GM12878 (cell line): ENCODE results near the gene RHOG. TPM values are rescaled to one million over a fixed set of nuclear protein-coding genes. Genes with fewer than 3 reads are reported as not detected.

Experiments
- ATAC-seq: fragments of 200-7000 bp; cut with Tn5 transposase; 3 replicates; pipeline ENCODE4 v1.9.1; 2020; ENCODE audit warnings: mild to moderate bottlenecking, moderate library complexity
- BruUV-seq: library from RNA; stranded (reverse); fragments of 400-500 nt; replicated peaks from 2 replicates; lab custom pipeline; 2021; lab: Mats Ljungman, UMichigan
- CTCF ChIA-PET: fragments of 300-600 bp; sonication (Branson Sonifier 250); formaldehyde crosslinking; extraction: SDS; loops from one replicate; lab custom pipeline; 2021; ENCODE audit warnings: inconsistent platforms; lab: Yijun Ruan, JAX
- POLR2A ChIA-PET: fragments of 350-600 bp; formaldehyde crosslinking; extraction: SDS; loops from one replicate; lab custom pipeline; 2021; ENCODE audit warnings: inconsistent platforms; lab: Charles Lee
- RAD21 ChIA-PET: fragments of 300-600 bp; sonication (Branson Sonifier 250); formaldehyde crosslinking; loops from one replicate; lab custom pipeline; 2023; ENCODE audit warnings: antibody characterized with exemption; ENCODE audit not compliant: unreplicated experiment; lab: Charles Lee
- SMC1A ChIA-PET: fragments of 300-600 bp; sonication (Branson Sonifier 250); formaldehyde crosslinking; loops from one replicate; lab custom pipeline; 2023; ENCODE audit not compliant: unreplicated experiment, uncharacterized antibody; lab: Charles Lee
- DNase-seq: peaks from one replicate; pipeline ENCODE4 v3.0.0-alpha.2; 2011; ENCODE audit warnings: low read depth, low spot score
- FAIRE-seq: peaks from 3 replicates; lab custom pipeline; 2011; peaks lifted over from hg19 to GRCh38; lab: Jason Lieb, UNC
- H2AFZ ChIP-seq: 2 replicates; pipeline ENCODE4 v1.6.0; 2011; ENCODE audit warnings: low read depth, low read length, control low read depth; ENCODE audit not compliant: control insufficient read depth
- H3K27ac ChIP-seq: 2 replicates; pipeline ENCODE4 v1.5.1; 2011; ENCODE audit warnings: control low read depth; ENCODE audit not compliant: control insufficient read depth, insufficient read depth
- H3K27me3 ChIP-seq, 2 experiments: replicated peaks in 1 of 2; 2 replicates each; pipeline versions ENCODE4 v1.6.0 to v1.6.1; 2011; ENCODE audit warnings: low read length in 1 of 2; ENCODE audit not compliant: control insufficient read depth in 2 of 2, insufficient read depth in 2 of 2
- H3K36me3 ChIP-seq, 2 experiments: 2 replicates each; pipeline ENCODE4 v1.5.1; 2011; ENCODE audit warnings: low read length in 1 of 2; ENCODE audit not compliant: control insufficient read depth in 2 of 2, insufficient read depth in 2 of 2
- H3K4me1 ChIP-seq: 2 replicates; pipeline ENCODE4 v1.6.1; 2011; ENCODE audit warnings: mild to moderate bottlenecking, low read length, moderate library complexity, mixed read lengths; ENCODE audit not compliant: control insufficient read depth, insufficient read depth
- H3K4me2 ChIP-seq: 2 replicates; pipeline ENCODE4 v1.6.0; 2011; ENCODE audit warnings: control low read depth; ENCODE audit not compliant: control insufficient read depth, insufficient read depth
- H3K4me3 ChIP-seq: fragments of 200-600 bp; sonication (generic); 2 replicates; pipeline ENCODE4 v1.5.1; 2016
- H3K79me2 ChIP-seq: 2 replicates; pipeline ENCODE4 v1.6.0; 2011; ENCODE audit warnings: low read length; ENCODE audit not compliant: control insufficient read depth, insufficient read depth
- H3K9ac ChIP-seq: 2 replicates; pipeline ENCODE4 v1.8.0; 2011; ENCODE audit warnings: low read length, control low read depth, mixed read lengths; ENCODE audit not compliant: control insufficient read depth, insufficient read depth
- H3K9me3 ChIP-seq: replicated peaks from 3 replicates; pipeline ENCODE4 v1.5.1; 2011; ENCODE audit warnings: mild to moderate bottlenecking, low read length; ENCODE audit not compliant: control insufficient read depth, insufficient read depth
- H4K20me1 ChIP-seq: 2 replicates; pipeline ENCODE4 v1.6.0; 2011; ENCODE audit not compliant: control insufficient read depth, insufficient read depth
- BACH1 ChIP-seq: fragments of 450-650 bp; IDR thresholded peaks from 2 replicates; pipeline ENCODE4 v1.6.1; 2017; ENCODE audit warnings: mild to moderate bottlenecking, borderline replicate concordance
- BRCA1 ChIP-seq: IDR thresholded peaks from 2 replicates; pipeline ENCODE4 v1.6.1; 2011; ENCODE audit warnings: low read depth, low read length, improper control_type of control experiment
- CREB1 ChIP-seq: IDR thresholded peaks from 2 replicates; pipeline ENCODE4 v1.6.1; 2012; ENCODE audit warnings: low read depth, mild to moderate bottlenecking, inconsistent platforms
- CREM ChIP-seq: IDR thresholded peaks from 2 replicates; pipeline ENCODE4 v1.6.1; 2014; ENCODE audit warnings: antibody characterized with exemption, low read depth
- IKZF1 ChIP-seq: fragments of 450-650 bp; conservative IDR thresholded peaks from 2 replicates; pipeline ENCODE4 v1.6.1; 2017; ENCODE audit warnings: antibody characterized with exemption, mild to moderate bottlenecking
- JUND ChIP-seq: IDR thresholded peaks from 2 replicates; pipeline ENCODE4 v1.6.1; 2012; ENCODE audit warnings: low read depth, mild to moderate bottlenecking, low read length, improper control_type of control experiment, moderate library complexity
- KAT2A ChIP-seq: conservative IDR thresholded peaks from 2 replicates; pipeline ENCODE4 v1.6.1; 2011; ENCODE audit warnings: low read depth, low read length; ENCODE audit not compliant: control insufficient read depth
- KDM1A ChIP-seq: fragments of 200-600 bp; sonication (generic); IDR thresholded peaks from 2 replicates; pipeline ENCODE4 v1.6.1; 2016; ENCODE audit warnings: borderline replicate concordance
- MTA3 ChIP-seq: IDR thresholded peaks from 2 replicates; pipeline ENCODE4 v1.6.1; 2012; ENCODE audit warnings: low read length, inconsistent platforms, borderline replicate concordance
- POLR2AphosphoS5 ChIP-seq: IDR thresholded peaks from 2 replicates; pipeline ENCODE4 v1.6.1; 2011; ENCODE audit warnings: mild to moderate bottlenecking, low read length, inconsistent platforms
- POU2F2 ChIP-seq: IDR thresholded peaks from 3 replicates; pipeline ENCODE4 v1.6.1; 2011; ENCODE audit warnings: low read depth, mild to moderate bottlenecking, low read length, borderline replicate concordance
- SIX5 ChIP-seq: IDR thresholded peaks from 2 replicates; pipeline ENCODE4 v1.6.1; 2011; ENCODE audit warnings: mild to moderate bottlenecking, low read depth, low read length, moderate library complexity; ENCODE audit not compliant: severe bottlenecking
- SRF ChIP-seq, 2 experiments: IDR thresholded peaks; 2 replicates each; pipeline ENCODE4 v1.6.1; 2011; ENCODE audit warnings: low read depth in 2 of 2, low read length in 2 of 2, mild to moderate bottlenecking in 1 of 2, moderate library complexity in 1 of 2
- WGBS: methylation state at CpG from one replicate; pipeline ENCODE4 v1.1.6; 2016; ENCODE audit warnings: low lambda C conversion rate; ENCODE audit not compliant: insufficient replicate concordance, insufficient coverage; ENCODE audit errors: missing lambda C conversion rate; 5-methylcytosine and 5-hydroxymethylcytosine counted together
- in situ Hi-C: fragments of 300-500 bp; cut with MboI; formaldehyde crosslinking; loops from 9 replicates; pipeline ENCODE4 v1.14.3; 2018; ENCODE audit warnings: mixed read lengths
- intact Hi-C: fragments of 100-400 bp; cut with micrococcal nuclease; formaldehyde crosslinking; loops from one replicate; pipeline ENCODE4 v1.14.2; 2022; ENCODE audit not compliant: unreplicated experiment
- polyA plus RNA-seq, 11 experiments: library from polyadenylated mRNA; depleted of rRNA in 4 of 11; unstranded in 6 of 11; stranded (reverse) in 5 of 11; fragments of >200 nt; fragmentation: Nextera tagmentation in 4 of 11; fragmentation: Illumina TruSeq in 1 of 11; extraction: Ambion mirVana in 4 of 11; extraction: Trizol in 1 of 11; gene quantifications; 1 replicate in 1 of 11; 2 replicates in 10 of 11; pipeline versions ENCODE4 v1.2.1 to v1.2.3, GENCODE V29; 2011 to 2016; ENCODE audit warnings: inconsistent platforms in 2 of 11, missing spikeins in 2 of 11, low read depth in 1 of 11
- total RNA-seq, 4 experiments: library from RNA; depleted of rRNA in 3 of 4; stranded (reverse); fragments of >200 nt in 3 of 4; fragmentation: Illumina TruSeq in 1 of 4; extraction: Trizol in 1 of 4; gene quantifications; 2 replicates each; pipeline versions ENCODE4 v1.2.1 to v1.2.3, GENCODE V29; 2013 to 2021
- TF ChIP-seq, protein P1 (sequence below): IDR thresholded peaks from 2 replicates; pipeline ENCODE4 v1.6.1; 2012; ENCODE audit warnings: low read depth, low read length, improper control_type of control experiment
- TF ChIP-seq, protein P2 (sequence below): IDR thresholded peaks from 2 replicates; pipeline ENCODE4 v1.6.1; 2012; ENCODE audit warnings: low read depth, low read length, improper control_type of control experiment
- TF ChIP-seq, protein P3 (sequence below): fragments of 450-650 bp; IDR thresholded peaks from 2 replicates; pipeline ENCODE4 v1.6.1; 2017; ENCODE audit warnings: mild to moderate bottlenecking, low read depth, inconsistent platforms; ENCODE audit not compliant: poor library complexity, severe bottlenecking
- TF ChIP-seq, protein P4 (sequence below): fragments of 450-650 bp; formaldehyde crosslinking; IDR thresholded peaks from 2 replicates; pipeline ENCODE4 v1.4.0; 2022; ENCODE audit warnings: mild to moderate bottlenecking, moderate library complexity

Gene RHOG
- total and polyA plus RNA-seq, 10 of the 15 experiments (the other 5 are each of a cell fraction or from before 2014, with no cell fraction given), result 16.0 to 172 (median 94.8) TPM

DNA sequence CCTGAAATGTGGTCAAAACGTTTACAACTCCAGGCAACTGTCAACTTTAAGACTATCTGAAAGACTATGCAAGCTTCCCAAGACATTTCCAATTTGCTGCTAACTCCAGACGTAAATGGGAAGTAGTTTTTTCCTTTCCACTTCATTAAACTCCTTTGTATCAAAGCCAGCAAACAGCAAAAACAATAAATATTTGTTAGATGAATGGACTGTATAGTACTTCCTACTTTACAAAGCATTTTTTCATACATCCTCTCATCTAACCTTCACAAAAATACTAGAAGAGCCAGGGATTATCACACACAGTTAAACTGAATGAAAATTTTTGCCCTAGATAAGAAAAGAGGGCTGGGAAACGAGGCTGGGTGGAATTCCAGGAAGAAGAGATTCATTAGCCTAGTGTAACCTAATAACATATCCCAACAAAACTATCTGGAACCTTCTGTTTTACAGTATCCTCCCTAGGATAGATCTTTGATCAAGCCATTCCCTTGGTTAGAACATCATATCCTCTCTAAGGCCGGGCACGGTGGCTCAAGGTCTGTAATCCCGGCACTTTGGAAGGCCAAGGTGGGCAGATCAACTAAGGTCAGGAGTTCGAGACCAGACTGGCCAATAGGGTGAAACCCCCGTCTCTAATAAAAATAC, 53.9 kb downstream of the RHOG start:
- Histone ChIP-seq H4K20me1 (no peaks in the 10 kb centered on the region; the same call in 1 of the 2 replicates), H3K27ac (no peak overlapping the region), H3K36me3 (peaks cover 0 to 5% of the 10 kb centered on the region in 2 experiments; a peak in 1 of 4 replicates), H3K9me3 (no peaks in the 10 kb centered on the region), H3K4me3 (no peak overlapping the region), H3K27me3 (no peaks in the 10 kb centered on the region), H3K79me2 (peaks cover 79% of the 10 kb centered on the region), H3K4me1 (peaks cover 12% of the 10 kb centered on the region), H3K9ac (no peak overlapping the region), H2AFZ (no peak overlapping the region), H3K4me2 (0 out of 2 replicates have a peak overlapping the region, but pooled peaks have one; percentile 33)
- SMC1A ChIA-PET, result interaction anchor here (0.9 to 3.5 kb wide), 2 partner anchors 8 to 10 kb away, joined by 3 to 26 read pairs; no protein-coding TSS in a partner anchor
- BruUV-seq, result TSS peak; percentile 4
- CTCF ChIA-PET, result no interaction called here
- POLR2A ChIA-PET, result interaction anchor here (0.5 kb wide), 1 partner anchor 1387 kb away, joined by 3 read pairs; the partner anchor contains the start of gene TSSC4
- WGBS, result 68% methylated on average over 8 of the region's 8 CpGs
- no peak for ATAC-seq
- TF ChIP-seq KAT2A, result no peak
- no peak for TF ChIP-seq POLR2AphosphoS5
- no peak for TF ChIP-seq POU2F2
- no peak for TF ChIP-seq MTA3
- no peak for TF ChIP-seq BRCA1
- TF ChIP-seq CREB1, result no peak
- TF ChIP-seq, protein P1, sequence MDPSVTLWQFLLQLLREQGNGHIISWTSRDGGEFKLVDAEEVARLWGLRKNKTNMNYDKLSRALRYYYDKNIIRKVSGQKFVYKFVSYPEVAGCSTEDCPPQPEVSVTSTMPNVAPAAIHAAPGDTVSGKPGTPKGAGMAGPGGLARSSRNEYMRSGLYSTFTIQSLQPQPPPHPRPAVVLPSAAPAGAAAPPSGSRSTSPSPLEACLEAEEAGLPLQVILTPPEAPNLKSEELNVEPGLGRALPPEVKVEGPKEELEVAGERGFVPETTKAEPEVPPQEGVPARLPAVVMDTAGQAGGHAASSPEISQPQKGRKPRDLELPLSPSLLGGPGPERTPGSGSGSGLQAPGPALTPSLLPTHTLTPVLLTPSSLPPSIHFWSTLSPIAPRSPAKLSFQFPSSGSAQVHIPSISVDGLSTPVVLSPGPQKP, result no peak
- TF ChIP-seq, protein P2, sequence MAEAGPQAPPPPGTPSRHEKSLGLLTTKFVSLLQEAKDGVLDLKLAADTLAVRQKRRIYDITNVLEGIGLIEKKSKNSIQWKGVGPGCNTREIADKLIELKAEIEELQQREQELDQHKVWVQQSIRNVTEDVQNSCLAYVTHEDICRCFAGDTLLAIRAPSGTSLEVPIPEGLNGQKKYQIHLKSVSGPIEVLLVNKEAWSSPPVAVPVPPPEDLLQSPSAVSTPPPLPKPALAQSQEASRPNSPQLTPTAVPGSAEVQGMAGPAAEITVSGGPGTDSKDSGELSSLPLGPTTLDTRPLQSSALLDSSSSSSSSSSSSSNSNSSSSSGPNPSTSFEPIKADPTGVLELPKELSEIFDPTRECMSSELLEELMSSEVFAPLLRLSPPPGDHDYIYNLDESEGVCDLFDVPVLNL, result no peak
- no peak for TF ChIP-seq SRF (IDR thresholded peaks at IDR 0.05; ENCODE audit: low read depth in 2 of 2, low read length in 2 of 2)
- TF ChIP-seq, protein P3, sequence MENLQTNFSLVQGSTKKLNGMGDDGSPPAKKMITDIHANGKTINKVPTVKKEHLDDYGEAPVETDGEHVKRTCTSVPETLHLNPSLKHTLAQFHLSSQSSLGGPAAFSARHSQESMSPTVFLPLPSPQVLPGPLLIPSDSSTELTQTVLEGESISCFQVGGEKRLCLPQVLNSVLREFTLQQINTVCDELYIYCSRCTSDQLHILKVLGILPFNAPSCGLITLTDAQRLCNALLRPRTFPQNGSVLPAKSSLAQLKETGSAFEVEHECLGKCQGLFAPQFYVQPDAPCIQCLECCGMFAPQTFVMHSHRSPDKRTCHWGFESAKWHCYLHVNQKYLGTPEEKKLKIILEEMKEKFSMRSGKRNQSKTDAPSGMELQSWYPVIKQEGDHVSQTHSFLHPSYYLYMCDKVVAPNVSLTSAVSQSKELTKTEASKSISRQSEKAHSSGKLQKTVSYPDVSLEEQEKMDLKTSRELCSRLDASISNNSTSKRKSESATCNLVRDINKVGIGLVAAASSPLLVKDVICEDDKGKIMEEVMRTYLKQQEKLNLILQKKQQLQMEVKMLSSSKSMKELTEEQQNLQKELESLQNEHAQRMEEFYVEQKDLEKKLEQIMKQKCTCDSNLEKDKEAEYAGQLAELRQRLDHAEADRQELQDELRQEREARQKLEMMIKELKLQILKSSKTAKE, result no peak
- TF ChIP-seq SIX5, result no peak
- no peak for TF ChIP-seq IKZF1
- TF ChIP-seq BACH1, result no peak
- TF ChIP-seq, protein P4, sequence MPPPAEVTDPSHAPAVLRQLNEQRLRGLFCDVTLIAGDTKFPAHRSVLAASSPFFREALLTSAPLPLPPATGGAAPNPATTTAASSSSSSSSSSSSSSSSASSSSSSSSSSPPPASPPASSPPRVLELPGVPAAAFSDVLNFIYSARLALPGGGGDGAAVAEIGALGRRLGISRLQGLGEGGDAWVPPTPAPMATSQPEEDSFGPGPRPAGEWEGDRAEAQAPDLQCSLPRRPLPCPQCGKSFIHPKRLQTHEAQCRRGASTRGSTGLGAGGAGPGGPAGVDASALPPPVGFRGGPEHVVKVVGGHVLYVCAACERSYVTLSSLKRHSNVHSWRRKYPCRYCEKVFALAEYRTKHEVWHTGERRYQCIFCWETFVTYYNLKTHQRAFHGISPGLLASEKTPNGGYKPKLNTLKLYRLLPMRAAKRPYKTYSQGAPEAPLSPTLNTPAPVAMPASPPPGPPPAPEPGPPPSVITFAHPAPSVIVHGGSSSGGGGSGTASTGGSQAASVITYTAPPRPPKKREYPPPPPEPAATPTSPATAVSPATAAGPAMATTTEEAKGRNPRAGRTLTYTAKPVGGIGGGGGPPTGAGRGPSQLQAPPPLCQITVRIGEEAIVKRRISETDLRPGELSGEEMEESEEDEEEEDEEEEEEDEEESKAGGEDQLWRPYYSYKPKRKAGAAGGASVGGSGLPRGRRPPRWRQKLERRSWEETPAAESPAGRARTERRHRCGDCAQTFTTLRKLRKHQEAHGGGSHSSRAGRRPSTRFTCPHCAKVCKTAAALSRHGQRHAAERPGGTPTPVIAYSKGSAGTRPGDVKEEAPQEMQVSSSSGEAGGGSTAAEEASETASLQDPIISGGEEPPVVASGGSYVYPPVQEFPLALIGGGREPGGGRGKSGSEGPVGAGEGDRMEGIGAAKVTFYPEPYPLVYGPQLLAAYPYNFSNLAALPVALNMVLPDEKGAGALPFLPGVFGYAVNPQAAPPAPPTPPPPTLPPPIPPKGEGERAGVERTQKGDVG (CRISPR knock-in tag), result no peak
- no peak for TF ChIP-seq CREM
- TF ChIP-seq KDM1A, result no peak
- TF ChIP-seq JUND, result no peak
- RAD21 ChIA-PET, result interaction anchor here (3.9 kb wide), 1 partner anchor 22 kb away, joined by 25 read pairs; the partner anchor contains the start of gene PGAP2
- in situ Hi-C loops, result no loop called here
- no peak for FAIRE-seq
- intact Hi-C loops, result no loop called here
- no peak for DNase-seq
